Transverse colon (tissue), 4 donors: ENCODE data around the gene DCAF6.

Experiments
- POLR2A ChIP-seq: fragments of 450-650 bp; IDR thresholded peaks from one replicate; pipeline ENCODE4 v1.6.1; 2016; ENCODE audit warnings: antibody characterized with exemption, mild to moderate bottlenecking, moderate library complexity
- POLR2AphosphoS5 ChIP-seq, 3 donors: sonication (generic); formaldehyde crosslinking; IDR thresholded peaks; one replicate each; pipeline ENCODE4 v1.6.1; 2016; ENCODE audit warnings: antibody characterized with exemption in 3 of 3
- TF ChIP-seq, protein P1 (sequence below), 5 experiments: fragments of 200-600 bp in 3 of 5; fragments of 450-650 bp in 2 of 5; sonication (generic) in 3 of 5; IDR thresholded peaks; 1 replicate in 2 of 5; 2 replicates in 3 of 5; pipeline ENCODE4 v1.5.1; 2016 to 2017; ENCODE audit warnings: antibody characterized with exemption in 5 of 5, inconsistent platforms in 3 of 5, mild to moderate bottlenecking in 2 of 5, moderate library complexity in 1 of 5

DNA sequence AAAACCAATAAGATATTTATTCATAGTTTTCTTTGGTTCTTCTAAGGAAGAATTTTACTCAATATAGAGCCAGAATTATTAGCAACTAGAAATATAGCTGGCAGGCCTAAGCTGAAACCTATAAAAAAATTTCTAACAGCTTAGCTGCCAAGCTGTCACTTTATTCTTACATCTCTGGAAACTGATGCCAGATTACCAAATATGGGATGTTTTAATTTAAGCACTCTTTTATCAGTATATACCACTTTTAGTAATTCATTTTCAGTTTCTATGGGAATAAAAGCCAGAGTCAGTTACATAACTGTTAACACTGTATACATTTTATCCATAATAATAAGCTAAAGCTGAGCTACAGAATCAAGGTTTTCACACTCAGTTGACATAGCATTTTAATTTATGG, 69.0 kb downstream of the DCAF6 start:
- TF ChIP-seq, protein P1, sequence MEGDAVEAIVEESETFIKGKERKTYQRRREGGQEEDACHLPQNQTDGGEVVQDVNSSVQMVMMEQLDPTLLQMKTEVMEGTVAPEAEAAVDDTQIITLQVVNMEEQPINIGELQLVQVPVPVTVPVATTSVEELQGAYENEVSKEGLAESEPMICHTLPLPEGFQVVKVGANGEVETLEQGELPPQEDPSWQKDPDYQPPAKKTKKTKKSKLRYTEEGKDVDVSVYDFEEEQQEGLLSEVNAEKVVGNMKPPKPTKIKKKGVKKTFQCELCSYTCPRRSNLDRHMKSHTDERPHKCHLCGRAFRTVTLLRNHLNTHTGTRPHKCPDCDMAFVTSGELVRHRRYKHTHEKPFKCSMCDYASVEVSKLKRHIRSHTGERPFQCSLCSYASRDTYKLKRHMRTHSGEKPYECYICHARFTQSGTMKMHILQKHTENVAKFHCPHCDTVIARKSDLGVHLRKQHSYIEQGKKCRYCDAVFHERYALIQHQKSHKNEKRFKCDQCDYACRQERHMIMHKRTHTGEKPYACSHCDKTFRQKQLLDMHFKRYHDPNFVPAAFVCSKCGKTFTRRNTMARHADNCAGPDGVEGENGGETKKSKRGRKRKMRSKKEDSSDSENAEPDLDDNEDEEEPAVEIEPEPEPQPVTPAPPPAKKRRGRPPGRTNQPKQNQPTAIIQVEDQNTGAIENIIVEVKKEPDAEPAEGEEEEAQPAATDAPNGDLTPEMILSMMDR (IDR thresholded peaks at IDR 0.05): no peak
- TF ChIP-seq POLR2AphosphoS5 (IDR thresholded peaks at IDR 0.05): no peak
- no peak for TF ChIP-seq POLR2A
